Stimulated activated CD4-positive, alpha-beta T cell treated with anti-CD3 and anti-CD28 coated beads, Interleukin-1b, Interleukin-23, amount 100 ng/mL, for 48 hours (primary cell): ENCODE results near the gene ZNF853.
A peak's percentile ranks its signal among the peaks of the same experiment; 100 is the strongest.
"Not testable (repeated sequence)": the region's sequence is repeated elsewhere in the genome, so short reads cannot be mapped to it uniquely, and the experiment has no call there.

Experiments
- DNase-seq: peaks from one replicate; pipeline ENCODE4 v3.0.0-alpha.2; 2020

The ZNF853 gene

DNA sequence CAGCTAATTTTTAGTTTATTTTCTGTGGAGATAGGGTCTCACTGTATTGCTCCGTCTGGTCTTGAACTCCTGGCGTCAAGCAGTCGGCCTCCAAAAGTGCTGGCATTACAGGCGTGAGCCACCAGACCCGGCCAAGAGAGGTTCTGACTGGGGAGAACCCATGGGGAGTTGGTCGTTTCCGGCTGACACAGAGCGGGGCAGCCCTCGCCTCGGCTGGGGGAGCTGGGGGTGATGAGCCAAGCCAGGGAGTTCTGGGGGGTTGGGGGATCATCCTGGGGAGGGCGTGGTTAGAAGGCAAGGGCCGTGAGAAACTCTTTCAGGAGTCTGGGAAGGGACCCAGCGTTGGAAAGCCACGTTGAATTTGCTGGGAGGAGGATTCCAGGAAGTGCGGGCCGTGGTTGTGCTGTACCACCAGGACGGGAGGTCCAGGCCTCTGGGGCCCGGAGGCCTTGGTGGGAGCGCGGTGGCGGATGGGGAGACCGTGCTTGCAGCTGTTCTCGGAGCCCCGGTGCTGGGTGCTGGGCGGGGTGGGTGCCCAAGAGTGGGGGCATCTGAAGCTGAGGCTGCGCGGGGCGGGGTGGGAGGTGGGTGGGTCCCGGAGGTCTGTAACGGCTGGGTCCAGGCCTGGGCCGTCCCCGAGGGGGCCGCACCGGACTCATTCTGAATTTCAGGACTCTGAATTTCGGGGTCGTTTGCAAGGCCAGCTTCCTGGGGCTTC is 8.4 kb upstream of the ZNF853 start:
- no peak for DNase-seq

DNA sequence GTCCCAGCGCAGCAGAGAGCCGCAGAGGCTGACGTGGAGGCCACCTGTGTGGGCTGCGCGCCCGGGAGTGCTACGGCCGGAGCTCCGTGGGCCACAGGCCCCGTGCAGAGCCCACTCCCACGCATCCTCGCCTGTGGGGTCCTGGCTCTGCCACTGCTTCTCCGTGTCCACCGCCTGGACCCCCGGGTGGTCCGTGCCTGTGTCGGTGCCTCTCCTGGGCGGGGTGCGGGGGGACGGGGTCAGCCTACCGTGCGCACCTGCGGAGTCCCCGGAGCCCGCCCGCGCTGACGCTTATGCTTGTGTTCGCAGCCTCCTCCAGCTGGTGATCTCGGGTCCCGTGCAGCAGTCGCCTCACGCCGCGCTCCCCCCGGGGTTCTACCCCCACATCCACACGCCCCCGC is 7.8 kb upstream of the ZNF853 start:
- no peak for DNase-seq

DNA sequence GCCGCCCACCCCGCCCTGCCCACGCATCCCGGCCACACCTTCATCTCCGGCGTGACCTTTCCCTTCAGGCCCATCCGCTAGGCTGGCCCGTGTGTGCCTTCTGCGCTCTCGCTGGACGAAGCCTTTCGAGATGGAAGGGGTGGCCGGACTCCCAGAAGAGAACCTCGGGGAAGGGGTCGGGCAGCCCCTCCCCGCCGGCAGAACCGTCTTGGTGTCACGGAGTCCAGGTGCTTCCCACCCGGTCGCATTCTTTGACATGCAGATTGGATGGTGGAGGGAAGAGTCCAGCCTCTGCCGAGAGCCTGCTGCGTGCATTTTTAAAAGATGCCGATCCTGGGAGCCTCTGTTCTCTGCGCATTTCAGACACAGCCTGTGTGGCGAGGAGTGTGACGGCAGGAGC is 7.3 kb upstream of the ZNF853 start:
- no peak for DNase-seq

DNA sequence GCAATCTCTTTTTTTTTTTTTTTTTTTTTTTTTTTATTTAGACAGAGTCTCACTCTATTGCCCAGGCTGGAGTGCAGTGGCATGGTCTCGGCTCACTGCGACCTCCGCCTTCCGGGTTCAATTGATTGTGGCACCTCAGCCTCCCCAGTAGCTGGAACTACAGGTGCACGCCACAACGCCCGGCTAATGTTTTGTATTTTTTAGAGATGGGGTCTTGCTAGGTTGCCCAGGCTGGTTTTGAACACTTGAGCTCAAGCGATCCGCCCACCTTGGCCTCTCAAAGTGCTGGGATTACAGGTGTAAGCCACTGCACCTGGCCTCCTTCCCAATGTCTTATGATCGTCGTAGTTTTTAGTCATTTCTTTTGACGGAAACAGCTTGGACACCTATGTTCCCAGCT is 6.6 kb upstream of the ZNF853 start:
- no peak for DNase-seq

DNA sequence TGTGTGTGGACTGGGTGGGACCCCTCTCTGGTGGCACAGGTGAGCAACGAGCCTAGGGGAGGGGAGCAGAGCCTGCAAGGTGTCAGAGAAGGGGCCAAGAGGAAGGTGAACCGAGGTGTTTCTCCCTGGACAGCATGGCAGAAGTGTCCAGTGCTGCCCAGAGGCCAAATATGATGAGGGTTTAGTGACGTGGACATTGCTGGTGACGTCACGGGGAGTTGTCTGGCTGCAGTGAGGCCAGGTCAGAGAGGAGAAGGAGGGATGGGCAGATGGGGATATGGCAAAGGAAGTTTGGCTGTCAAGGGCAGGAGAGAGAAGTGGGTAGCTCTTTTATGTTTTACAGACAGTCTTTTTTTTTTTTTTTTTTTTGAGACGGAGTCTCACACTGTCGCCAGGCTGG is 2.6 kb upstream of the ZNF853 start:
- DNase-seq = no peak

GRCh38 chr7:6613706-6614105 is 1.7 kb upstream of the ZNF853 start:
- DNase-seq = no peak

DNA sequence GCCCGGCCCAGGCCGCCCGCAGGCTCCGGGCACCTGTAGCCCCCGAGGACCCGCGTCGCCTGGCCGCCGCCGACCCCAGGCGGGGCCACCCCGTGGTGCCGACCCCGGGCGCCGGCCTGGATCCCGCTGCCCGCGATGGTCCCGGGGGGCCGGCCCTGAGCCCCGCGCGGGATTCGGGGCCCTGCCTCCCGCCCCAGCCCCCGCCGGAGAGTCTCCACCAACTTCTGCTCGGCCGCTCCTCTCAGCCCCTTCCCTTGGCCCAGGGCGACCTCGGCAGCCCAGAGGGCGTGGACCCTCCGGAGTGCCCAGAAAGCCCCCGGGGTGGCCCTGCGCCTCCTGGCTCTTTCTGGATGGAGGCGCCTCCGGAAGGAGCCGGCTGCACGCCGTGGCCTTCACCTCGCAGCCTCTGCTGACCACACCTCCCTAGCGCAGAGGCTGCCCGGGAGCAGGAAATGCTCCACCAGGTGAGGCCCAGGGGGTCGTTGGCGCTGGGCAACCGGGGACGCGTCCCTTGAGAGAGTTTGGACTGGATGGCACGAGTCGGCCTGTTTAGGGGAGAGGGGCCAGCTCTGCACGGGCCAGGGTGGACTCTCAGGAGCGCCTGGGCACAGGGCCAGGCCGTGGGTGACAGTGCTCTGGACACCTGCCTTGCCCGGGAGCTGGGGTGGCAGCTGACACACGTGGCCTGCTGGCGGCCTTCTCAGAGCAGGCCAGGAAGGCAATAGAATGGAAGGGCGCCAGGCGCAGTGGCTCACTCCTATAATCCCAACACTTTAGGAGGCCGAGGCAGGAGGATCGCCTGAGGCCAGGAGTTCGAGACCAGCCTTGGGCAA is 529 bp downstream of the ZNF853 start:
- no peak for DNase-seq

- DNase-seq = no peak
Measured at GRCh38 chr7:6616854-6617643, 1.6 kb downstream of the ZNF853 start.

- DNase-seq = no peak
Measured at GRCh38 chr7:6618621-6619020, 3.2 kb downstream of the ZNF853 start.

- no peak for DNase-seq
Measured at GRCh38 chr7:6619961-6620360, 4.6 kb downstream of the ZNF853 start.

GRCh38 chr7:6621195-6622133 is 6.1 kb downstream of the ZNF853 start:
- DNase-seq = no peak

DNA sequence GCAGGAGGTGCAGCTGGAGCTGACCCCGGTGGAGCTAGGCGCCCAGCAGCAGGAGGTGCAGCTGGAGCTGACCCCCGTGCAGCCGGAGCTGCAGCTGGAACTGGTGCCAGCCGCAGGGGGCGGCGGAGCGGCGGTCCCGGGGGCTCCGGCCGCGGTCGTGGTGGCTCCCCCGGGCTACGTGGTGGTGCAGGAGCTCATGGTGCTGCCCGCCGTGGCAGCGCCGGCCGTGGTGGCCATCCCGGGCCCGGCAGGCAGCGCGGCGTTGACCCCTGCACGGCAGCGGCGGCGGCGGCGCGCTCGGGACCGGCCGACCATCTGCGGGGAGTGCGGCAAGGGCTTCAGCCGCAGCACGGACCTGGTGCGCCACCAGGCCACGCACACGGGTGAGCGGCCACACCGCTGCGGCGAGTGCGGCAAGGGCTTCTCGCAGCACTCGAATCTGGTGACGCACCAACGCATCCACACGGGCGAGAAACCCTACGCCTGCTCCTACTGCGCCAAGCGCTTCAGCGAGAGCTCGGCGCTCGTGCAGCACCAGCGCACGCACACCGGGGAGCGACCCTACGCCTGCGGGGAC is 6.8 kb downstream of the ZNF853 start:
- no peak for DNase-seq

- DNase-seq = no peak
Measured at GRCh38 chr7:6623589-6624245, 8.3 kb downstream of the ZNF853 start.

DNA sequence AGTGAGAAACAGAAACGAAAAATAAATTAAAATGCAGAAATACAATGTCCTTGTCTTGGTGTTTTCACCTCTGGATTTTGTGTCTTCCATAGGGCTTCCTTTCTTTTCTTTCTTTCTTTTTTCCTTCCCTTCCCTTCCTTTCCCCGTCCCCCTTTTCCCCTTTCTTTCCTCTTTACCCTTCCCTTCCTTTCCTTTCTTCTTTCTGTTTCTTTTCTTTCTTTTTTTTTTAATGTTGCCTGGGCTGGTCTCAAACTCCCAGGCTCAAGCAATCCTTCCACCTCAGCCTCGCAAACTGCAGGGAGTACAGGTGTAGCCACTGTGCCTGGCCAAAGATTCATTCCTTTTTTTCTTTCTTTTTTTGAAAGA is 8.8 kb downstream of the ZNF853 start:
- DNase-seq = no peak

- no peak for DNase-seq
Measured at GRCh38 chr7:6628045-6628444, 12.6 kb downstream of the ZNF853 start.

- DNase-seq = no peak
Measured at GRCh38 chr7:6630007-6630849, 14.8 kb downstream of the ZNF853 start.

- peak; percentile 19 for DNase-seq
Measured at GRCh38 chr7:6631605-6632004, 16.2 kb downstream of the ZNF853 start.

DNA sequence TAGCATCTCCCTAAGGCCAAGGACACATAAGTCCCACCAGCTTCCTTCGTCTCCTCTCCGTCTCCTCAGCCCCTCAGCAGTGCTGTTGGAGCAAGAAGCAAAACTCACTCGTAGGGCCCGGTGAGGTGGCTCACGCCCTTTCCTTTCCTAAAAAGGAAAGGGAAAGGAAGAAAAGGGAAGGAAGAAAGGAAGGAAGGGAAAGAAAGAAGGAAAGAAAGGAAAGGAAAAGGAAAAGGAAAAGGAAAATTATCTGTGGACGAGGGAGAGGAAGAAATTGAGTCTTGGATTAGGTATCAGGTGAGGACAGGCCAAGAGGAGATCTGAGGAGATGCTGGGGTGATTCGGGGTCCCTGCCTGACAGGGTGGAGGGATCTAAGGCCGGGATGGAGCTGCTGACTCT is 18.6 kb downstream of the ZNF853 start:
- no peak for DNase-seq

GRCh38 chr7:6634971-6635370 is 19.6 kb downstream of the ZNF853 start:
- DNase-seq = not testable (repeated sequence)

- peak; percentile 45 for DNase-seq
Measured at GRCh38 chr7:6636741-6637543, 21.5 kb downstream of the ZNF853 start, which contains the start of gene ZNF316. ZNF316 (plus strand) TSS chr7:6637318; CDS start chr7:6642410, 5,092 bp downstream.
